ENCODE data around the gene PTPN3.
A peak's percentile ranks its signal among the peaks of the same experiment; 100 is the strongest.
"Not testable (repeated sequence)": the region's sequence is repeated elsewhere in the genome, so short reads cannot be mapped to it uniquely, and the experiment has no call there.

PTPN3 gene, protein sequence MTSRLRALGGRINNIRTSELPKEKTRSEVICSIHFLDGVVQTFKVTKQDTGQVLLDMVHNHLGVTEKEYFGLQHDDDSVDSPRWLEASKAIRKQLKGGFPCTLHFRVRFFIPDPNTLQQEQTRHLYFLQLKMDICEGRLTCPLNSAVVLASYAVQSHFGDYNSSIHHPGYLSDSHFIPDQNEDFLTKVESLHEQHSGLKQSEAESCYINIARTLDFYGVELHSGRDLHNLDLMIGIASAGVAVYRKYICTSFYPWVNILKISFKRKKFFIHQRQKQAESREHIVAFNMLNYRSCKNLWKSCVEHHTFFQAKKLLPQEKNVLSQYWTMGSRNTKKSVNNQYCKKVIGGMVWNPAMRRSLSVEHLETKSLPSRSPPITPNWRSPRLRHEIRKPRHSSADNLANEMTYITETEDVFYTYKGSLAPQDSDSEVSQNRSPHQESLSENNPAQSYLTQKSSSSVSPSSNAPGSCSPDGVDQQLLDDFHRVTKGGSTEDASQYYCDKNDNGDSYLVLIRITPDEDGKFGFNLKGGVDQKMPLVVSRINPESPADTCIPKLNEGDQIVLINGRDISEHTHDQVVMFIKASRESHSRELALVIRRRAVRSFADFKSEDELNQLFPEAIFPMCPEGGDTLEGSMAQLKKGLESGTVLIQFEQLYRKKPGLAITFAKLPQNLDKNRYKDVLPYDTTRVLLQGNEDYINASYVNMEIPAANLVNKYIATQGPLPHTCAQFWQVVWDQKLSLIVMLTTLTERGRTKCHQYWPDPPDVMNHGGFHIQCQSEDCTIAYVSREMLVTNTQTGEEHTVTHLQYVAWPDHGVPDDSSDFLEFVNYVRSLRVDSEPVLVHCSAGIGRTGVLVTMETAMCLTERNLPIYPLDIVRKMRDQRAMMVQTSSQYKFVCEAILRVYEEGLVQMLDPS

GRCh38 chr9:109498195-109499092, at the start of gene PTPN3:
Gene PTPN3, minus strand, starts transcription at chr9:109498307. Its CDS starts 34,873 bp downstream, at chr9:109463434.
- peak; percentile 11 to 36 for DNase-seq

GRCh38 chr9:109544954-109545353, 46.8 kb upstream of the PTPN3 start:
- not testable (repeated sequence) for DNase-seq

DNA sequence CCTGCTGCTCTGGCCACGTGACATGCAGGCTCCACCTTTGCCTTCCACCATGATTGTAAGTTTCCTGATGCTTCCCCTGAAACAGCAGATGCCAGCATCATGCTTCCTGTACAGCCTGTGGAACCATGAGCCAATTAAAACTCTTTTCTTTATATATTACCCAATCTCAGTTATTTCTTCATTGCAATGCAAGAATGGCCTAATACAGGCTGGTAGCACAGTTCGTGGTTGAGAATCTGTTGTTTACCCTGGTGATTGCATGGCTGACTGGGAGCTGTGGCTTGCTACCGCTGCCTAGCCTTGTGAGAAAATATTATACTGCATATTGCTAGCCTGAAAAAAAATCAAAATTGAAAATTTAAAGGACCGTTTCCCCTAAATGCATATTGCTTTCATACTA, 44.8 kb upstream of the PTPN3 start:
- no peak for DNase-seq

GRCh38 chr9:109538346-109538745, 40.2 kb upstream of the PTPN3 start:
- no peak for DNase-seq

- DNase-seq: no peak
Measured at GRCh38 chr9:109537288-109537687, 39.2 kb upstream of the PTPN3 start.

- no peak for DNase-seq
Measured at GRCh38 chr9:109536859-109537258, 38.8 kb upstream of the PTPN3 start.

DNA sequence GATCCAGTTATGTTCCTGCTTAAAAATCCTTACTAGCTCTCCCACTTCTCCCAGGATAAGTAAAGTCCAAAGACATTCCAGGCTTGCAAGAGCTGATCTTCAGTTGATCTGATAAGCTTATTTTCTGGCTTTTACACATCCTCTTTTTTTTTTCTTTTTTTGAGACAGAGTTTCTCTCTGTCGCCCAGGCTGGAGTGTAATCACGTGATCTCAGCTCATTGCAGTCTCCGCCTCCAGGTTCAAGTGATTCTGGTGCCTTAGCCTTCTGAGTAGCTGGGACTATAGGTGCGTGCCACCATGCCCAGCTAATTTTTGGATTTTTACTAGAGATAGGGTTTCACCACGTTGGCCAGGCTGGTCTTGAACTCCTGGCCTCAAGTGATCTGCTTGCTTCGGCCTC, 37.3 kb upstream of the PTPN3 start:
- DNase-seq: no peak

DNA sequence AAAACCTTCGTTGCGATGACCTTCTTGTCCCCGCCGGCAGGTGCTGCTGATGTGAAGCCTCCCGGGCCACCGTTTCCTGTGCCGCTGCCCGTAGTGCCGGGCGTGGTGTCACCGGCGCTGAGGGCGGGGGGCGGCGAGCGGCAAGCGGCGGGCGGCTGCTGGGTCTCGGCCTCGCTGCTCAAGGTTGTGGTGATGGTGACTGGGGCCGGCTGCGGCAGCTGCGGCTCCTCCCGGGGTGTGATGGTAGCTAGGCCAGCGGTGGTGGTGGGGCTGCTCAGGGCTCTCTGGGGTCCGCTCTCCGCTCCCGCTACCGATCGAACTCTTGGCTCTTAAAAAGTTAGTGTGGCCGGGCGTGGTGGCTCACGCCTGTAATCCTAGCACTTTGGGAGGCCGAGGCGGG, 36.0 kb upstream of the PTPN3 start:
- no peak for DNase-seq

GRCh38 chr9:109532652-109533051, 34.5 kb upstream of the PTPN3 start:
- not testable (repeated sequence) for DNase-seq

DNA sequence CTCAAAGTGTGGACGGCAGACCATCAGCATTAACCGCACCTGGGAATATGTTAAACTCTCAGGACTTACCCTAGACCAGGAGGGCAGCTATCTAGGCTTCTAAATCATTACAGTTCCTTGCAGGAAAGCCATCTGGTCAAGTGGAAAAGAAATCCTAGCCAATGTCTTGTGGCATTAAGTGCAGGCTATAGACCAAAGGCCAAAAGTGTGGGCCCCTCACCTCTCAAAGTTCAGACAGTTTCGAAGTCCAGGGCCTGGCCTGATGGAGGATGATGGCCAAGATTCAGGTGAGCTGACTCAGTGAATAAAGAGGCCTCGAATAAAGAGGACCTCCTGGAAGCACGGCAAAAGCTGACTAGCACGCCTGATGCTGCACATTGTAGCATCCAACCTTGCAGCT, 24.0 kb upstream of the PTPN3 start:
- no peak for DNase-seq

DNA sequence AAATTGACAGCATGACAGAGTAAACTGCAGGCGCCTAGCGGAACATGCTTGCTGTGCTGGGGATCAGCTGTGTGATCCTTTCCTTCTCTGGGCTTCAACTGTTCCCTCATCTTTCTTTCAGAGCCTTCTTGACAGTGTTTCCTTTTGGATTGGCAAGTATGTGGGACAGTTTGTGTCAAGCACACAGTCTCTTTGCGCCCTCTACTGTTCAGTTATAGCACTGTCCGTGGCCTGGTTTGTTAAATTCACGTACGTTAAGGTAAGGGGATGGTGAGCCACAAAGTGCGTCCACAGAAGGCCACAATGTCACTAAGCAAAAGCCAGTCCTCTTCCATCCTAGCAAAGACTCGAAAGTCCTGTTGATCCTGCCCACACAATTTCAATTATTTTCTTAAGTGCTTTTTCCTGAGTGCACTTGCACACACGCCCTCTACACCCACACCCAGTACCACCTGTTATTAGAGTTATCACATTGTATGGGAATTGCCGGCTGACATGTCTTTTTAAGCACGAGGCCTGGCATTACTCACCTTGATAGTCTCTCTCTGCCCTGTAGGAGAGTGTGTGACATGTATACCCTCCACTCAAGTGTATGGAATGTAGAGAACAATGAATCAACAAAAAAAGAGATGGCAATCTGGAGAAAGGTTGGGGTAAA, 22.5 kb upstream of the PTPN3 start:
- DNase-seq: peak; percentile 29 to 65

- DNase-seq: no peak
Measured at GRCh38 chr9:109519366-109519765, 21.3 kb upstream of the PTPN3 start.

DNA sequence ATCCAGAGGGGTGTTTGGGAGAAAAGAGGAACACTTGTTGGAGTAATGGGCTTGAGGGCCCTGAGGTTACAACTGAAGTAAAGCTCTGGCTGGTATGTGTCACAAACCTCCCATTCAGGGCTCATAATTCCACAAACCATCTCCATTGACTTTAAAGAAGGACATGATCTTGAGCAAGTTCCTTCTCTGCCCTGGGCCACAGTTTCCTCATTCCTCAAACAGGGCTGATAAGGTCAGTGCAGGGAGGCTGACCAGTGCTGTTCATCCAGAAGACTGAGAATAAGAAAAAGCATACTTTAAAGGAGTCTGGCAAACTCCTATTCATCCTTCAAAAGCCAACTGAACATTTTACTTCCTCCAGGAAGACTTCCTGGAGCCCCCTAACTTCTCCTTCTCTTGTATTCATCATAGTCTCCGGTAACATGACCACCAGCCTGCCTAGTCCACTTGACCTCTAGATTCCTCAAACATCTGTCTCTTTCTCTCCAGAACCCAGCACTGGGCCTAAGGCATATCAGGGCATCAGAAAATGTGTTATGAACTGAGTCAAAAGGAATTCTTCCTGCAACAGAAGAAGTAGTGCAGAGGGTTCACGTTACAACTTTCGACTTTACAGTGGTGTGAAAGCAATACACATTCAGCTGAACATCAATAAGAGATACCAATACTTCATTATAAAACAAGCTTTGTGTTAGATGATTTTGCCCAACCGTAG, 20.7 kb upstream of the PTPN3 start:
- no peak for DNase-seq

DNA sequence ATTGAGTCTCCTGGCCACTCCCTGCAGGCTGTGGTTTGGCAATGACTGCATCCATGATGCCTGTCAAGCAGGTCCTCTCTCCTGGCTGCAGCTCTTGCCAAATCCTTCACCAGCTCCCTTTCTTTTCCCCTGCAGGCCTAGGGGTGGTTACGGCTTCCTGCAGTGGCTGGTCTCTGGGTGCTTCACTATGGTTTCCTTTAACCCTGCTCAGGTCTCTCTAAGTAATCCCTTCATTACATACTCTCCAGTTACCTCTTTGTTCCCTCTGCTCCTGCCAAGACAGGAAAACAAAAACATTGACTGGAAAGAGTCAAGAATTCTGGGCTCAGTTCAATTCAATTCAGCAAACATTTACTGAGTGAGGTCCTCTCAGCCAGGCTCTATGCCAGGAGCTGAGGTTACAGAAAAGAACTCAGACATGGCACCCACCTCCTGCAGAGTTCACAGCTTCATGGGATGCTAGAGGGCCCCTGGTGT, 19.8 kb upstream of the PTPN3 start:
- no peak for DNase-seq

DNA sequence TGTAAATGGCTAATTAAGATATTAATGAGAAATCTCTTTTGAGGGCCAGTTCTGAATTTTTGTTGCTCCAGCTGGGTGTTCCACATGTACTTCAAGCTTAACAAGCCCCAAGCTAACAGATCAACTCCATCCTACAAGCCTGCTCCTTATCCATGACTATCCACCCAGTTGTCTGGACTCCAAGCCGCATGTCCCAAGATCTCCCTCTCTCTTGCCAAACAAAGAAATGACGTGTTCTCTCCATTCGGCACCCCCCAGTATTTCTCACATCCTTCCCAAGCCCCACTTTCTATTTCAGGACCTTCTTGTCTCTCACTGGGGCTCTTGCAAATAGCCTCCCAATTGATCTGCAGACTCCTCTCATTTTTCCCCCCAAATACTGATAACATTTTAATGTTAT, 15.8 kb upstream of the PTPN3 start:
- DNase-seq: no peak

GRCh38 chr9:109512170-109512756, 14.2 kb upstream of the PTPN3 start:
- no peak for DNase-seq

DNA sequence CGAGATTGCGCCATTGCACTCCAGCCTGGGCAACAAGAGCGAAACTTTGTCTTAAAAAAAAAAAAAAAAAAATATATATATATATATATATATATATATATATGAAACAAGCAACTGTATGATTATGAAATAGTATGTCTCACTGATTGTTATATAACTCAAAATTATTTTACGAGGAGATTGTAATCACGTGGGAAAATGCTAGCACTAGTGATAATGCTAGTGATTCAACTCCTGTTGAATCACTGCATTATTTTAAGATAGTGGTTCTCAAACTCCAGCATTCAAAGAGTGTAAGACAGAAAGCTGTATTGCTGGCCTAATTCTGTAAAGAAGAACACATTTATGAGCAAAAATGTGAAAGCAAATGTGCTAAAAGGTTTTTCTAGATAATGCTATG, 12.4 kb upstream of the PTPN3 start:
- no peak for DNase-seq

DNA sequence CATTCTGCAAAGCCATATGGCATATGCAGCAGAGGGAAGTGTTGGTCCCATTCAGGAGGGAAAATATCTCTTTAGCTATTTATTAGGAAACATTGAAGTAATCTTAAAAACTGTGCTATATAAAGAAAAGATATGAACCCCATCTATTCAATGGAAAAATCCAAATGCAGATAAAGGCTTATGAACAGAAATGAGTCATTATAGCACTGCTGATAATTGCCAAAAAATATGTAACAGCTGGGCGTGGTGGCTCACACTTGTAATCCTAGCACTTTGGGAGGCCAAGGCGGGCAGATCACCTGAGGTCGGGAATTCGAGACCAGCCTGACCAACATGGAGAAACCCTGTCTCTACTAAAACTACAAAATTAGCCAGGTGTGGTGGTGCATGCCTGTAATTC, 11.9 kb upstream of the PTPN3 start:
- not testable (repeated sequence) for DNase-seq

DNA sequence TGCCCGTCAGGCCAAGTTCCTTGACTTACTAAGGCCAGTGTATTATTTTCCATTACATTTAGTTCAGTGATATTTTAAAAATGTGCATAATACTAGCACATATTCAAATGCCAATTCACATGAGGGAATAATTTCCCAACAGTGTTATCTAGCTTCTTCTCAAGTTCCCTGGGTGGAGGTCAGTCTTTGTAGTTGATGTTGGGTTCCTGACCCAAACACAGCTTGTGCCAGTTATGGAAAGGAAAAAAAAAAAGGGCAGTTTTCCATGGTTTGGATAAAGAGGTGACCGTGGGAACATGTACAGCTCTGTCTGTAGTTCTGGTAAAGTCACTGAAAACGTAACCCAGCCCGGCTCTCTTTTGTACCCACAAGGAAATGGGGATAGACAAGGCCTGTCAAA, 11.5 kb upstream of the PTPN3 start:
- DNase-seq: no peak

GRCh38 chr9:109507421-109507838, 9.3 kb upstream of the PTPN3 start:
- no peak for DNase-seq

DNA sequence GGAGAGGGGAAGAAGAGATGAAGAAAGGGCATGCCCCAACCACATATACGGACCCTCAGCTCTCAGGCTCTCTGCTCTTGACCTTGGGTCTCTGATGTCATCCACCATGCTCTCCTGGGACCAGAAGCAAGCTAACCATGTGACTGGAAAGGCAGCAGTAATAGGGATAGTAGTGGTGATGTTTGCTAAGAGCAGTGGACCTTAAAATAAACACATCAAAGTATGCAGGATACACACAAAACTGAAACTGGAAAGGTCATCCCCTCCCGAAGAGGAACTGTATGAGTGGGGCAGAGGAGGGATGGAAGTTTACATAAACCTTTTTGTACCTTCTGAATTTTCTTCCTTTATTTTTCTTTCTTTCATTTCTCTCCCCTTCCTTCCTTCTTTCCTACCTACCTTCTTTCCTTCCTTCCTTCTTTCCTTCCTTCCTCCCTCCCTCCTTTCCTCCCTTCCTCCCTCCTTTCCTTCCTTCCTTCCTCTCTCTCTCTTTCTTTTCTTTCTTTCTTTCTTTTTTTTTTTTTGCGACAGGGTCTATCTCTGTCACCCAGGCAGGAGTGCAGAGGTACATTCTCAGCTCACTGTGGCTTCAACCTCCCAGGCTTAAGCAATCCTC, 8.1 kb upstream of the PTPN3 start:
- DNase-seq: no peak

Measured in NCI-H1930 (cell line).